GM19193 (cell line): ENCODE data around the gene APOF.

Source experiments
- POLR2A ChIP-seq: IDR thresholded peaks from 4 replicates; pipeline ENCODE4 v1.6.1; 2011; ENCODE audit not compliant: insufficient read depth, insufficient read length; ENCODE audit errors: extremely low read depth

APOF gene, protein sequence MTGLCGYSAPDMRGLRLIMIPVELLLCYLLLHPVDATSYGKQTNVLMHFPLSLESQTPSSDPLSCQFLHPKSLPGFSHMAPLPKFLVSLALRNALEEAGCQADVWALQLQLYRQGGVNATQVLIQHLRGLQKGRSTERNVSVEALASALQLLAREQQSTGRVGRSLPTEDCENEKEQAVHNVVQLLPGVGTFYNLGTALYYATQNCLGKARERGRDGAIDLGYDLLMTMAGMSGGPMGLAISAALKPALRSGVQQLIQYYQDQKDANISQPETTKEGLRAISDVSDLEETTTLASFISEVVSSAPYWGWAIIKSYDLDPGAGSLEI

DNA sequence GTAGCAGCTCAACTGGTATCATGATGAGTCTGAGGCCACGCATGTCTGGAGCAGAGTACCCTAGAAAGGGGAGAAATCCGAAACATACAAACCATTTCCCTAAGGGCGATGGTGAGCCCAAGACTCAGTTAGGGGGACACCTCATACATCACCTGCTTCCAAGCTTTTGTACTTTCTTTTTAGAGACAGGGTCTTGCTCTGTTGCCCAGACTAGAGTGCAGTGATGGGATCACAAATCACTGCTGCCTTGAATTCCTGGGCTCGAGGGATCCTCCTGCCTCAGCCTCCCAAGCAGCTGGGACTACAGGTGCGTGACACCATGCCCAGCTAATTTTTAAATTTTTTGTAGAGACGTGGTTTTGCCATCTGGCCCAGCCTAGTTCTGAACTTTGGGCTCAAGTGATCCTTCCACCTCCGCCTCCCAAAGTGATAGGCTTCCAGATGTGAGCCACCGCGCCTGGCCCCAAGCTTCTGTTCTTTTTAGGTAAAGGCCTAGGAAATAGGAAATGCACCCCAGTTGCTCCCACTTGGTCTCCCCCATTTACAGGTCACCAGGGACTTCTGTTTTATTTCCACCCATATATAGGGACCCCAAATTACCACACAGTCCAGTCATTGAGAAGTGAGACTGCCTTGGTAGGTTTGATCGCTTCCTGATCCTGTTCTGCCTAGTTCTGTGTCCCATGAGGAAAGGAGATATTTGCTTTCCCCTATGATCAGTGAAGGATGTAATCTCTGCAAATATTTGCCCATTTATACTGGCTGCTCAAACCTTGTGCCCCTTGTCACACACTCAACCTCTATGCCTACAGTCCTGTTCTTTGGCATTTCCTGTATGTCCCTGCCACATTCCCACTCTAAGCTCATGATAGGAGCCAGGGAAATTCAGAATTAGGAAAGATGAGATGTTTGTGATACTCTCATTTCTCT lies at the start of gene APOF:
Gene APOF (minus strand): TSS at position 728 of the 930 bp plus-strand sequence. CDS start 112 bp downstream, at position 616.
- TF ChIP-seq POLR2A, result no peak

DNA sequence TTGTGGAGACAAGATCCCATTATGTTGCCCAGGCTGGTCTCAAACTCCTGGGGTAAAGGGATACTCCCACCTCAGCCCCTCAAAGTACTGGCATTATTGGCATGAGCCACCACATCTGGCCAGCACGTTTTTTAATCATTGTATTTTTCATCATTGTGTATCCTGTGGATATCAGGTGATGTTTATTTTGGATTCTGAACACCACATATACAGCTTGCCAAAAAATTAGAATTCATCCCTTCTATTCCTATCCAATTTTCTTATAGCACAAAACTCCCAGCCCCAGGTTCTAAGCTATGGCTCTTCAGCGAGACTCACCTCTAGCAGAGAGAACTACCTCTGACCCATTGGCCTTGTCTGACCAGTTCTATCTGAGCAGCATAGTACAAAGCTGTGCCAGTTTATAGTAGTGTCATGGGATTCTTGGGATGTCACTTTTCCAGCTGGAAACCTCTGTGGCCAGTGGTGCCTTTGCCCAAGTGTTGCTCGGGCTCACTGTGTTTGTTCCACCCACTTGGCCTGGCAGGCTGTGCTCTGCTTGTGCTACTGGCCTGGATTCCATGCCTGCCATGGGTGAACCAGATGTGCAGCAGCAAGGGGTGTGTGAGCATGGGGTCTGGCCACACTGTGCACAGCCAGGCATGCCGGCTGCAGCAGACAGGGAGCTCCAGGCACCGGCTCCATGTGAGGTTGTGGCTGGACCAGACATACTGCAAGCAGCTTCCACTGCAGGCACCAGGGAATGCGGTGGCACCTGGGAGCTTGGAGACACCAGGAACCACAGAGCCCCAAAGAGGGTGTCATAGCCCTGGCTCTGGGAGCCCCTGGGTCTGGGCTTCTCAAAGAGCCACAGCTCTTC lies 49.4 kb upstream of the APOF start:
- no peak for TF ChIP-seq POLR2A

DNA sequence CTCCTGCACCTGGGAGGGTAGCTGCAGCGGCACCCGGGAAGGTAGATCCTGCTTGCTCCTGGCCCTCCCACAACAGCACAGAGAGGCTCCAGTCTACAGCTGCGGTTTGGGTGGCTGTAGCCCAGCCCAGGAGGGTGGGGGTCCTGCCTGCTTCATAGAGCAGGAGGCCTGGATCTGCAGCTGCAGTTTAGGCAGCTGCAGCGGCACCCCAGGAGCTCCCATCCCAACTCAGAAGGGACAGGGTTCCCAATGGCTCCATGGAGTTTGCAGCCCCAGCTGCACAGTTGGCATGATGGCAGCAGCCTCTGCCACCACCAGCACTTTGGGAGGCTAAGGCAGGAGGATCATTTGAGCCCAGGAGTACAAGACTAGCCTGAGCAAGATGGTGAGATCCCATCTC lies 48.1 kb upstream of the APOF start:
- no peak for TF ChIP-seq POLR2A

DNA sequence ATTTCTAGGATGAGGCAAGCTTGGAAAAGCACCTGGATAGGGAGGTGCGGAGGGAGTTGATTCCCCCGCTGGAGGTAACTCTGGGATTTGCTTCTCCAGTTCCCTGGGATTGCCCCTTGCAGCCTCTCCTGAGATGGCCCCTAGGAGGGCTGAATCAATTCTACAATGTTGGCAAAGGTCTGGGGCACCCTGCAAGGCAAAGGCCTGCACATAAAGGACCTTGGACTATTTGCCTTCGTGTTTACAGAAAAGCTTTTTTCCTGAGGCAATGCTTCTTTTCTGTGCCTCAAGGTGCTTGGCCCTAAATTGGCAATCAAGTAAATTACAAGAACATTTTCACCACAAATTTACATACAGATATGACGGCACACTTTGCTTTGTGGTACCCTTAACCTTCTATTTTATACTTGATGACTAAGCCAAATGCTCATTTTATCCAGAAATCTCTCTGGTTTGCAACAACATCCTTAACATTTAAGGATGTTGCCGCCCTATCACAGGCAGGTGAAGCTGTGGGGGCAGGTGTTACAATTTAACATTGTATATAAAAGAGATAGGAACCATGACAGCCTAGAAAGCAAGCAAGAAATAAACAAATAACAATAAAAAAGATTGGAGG lies 46.3 kb upstream of the APOF start:
- TF ChIP-seq POLR2A, result no peak

DNA sequence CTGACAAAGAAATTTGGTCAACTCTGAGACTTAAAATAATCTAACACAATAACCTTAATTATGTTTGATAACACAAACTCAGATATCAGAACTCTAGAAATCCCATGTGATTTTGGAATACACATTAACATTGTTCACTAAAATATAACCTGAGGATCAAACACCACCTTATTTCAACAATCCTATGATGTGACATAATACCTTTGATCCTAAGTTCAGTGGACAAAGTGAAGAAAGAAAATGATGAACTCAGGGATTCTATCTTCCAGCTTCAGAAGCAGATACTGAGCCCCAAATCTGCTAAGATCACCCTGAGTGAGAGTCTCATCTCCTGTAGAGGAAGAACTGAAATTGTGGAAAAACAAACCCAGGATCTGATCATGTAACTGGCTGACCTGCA lies 35.7 kb upstream of the APOF start:
- TF ChIP-seq POLR2A, result no peak

DNA sequence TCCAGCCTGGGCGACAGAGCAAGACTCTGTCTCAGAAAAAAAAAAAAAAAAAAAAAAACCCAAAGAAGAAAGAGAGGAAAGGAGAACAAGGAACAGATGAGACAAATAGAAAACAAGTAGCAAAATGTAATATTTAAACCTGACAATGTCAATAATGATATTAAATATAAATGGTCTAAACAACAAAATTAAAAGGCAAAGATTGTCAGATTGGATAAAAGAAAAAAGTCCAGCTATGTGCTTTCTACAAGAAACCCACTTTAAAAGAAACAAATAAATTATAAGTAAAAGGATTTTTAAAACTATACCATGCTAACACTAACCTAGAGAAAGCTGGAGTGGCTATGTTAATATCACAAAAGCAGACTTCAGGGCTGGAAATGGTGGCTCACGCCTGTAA lies 29.7 kb upstream of the APOF start:
- no peak for TF ChIP-seq POLR2A

DNA sequence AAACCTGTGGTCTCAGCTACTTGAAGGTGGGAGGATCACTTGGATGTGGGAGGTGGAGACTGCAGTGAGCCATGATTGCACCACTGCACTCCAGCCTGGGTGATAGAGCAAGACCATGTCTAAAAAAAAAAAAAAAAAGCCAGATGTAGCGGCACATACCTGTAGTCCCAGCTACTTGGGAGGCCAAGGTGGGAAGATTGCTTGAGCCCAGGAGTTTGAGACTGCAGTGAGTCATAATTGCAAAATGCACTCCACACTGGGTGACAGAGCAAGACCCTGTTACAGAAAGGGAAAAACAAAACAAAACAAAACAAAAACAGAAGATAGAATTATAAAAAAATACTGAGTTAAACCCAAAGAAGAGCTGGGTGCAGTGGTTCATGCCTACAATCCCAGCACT lies 29.1 kb upstream of the APOF start:
- no peak for TF ChIP-seq POLR2A

DNA sequence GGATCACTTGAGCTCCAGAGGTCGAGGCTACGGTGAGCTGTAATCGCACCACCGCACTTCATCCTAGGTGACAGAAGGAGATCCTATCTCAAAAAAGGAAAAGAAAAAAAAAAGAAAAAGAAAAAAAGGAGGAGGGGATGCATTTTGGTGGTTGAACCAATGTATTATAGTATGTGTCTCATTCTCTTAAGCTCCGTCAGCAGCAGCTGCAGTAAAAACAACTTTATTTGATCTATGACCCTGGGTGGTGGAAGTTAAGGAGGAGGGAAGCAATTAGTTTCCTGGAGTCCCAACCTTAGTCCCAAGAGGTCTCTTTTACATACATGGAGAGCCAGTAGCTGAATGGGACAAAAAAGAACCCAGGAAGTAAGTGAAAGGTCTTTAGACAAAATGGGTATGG lies 26.8 kb upstream of the APOF start:
- TF ChIP-seq POLR2A, result no peak

GRCh38 chr12:56387152-56387736 lies 24.6 kb upstream of the APOF start:
- no peak for TF ChIP-seq POLR2A

GRCh38 chr12:56385873-56386272 lies 23.2 kb upstream of the APOF start:
- no peak for TF ChIP-seq POLR2A

GRCh38 chr12:56382611-56383010 lies 20.0 kb upstream of the APOF start:
- TF ChIP-seq POLR2A, result no peak

GRCh38 chr12:56377989-56378316 lies 15.3 kb upstream of the APOF start:
- no peak for TF ChIP-seq POLR2A

GRCh38 chr12:56377310-56377988 lies 14.8 kb upstream of the APOF start:
- TF ChIP-seq POLR2A, result no peak

DNA sequence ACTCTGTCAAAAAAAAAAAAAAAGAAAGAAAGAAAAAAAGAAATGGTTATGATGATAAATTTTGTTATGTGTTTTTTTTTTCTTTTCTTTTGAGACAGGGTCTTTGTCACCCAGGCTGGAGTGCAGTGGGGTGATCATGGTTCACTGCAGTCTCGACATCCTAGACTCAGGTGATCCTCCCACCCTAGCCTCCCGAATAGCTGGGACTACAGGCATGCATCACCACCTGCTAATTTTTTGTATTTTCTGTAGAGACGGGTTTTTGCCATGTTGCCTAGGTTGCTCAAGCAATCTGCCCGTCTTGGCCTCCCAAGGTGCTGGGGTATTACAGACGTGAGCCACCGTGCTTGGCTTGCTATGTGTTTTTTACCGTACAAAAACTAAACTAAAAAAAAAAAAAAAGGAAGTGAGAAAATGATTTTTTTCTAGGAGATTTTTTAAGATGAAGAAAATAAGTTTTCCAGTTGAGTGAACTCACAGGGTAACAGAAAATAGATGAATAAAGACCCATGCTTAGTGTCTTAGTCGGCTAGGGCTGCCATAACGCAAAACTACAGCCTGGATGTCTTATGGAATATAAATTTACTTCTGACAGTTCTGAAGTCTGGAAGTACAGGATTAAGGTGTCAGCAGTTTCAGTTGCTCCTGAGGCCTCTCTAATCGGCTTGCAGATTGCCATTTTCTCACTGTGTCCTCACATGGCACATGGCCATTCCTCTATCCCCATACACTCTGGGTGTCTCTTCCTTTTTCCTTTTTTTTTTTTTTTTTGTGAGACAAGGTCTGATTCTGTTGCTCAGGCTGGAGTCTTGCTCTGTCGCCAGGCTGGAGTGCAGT lies 13.2 kb upstream of the APOF start:
- no peak for TF ChIP-seq POLR2A
